Stimulated activated CD4-positive, alpha-beta T cell treated with anti-CD3 and anti-CD28 coated beads, Interleukin-15, amount 100 ng/mL, for 48 hours (primary cell): Measurements from ENCODE around the gene ATP2C2.
"Not testable (repeated sequence)": the region's sequence is repeated elsewhere in the genome, so short reads cannot be mapped to it uniquely, and the experiment has no call there.

Experiments used
- DNase-seq, 2 donors: peaks; one replicate each; pipeline ENCODE4 v3.0.0-alpha.2; 2020; ENCODE audit warnings: low read depth in 2 of 2

ATP2C2 gene

DNA sequence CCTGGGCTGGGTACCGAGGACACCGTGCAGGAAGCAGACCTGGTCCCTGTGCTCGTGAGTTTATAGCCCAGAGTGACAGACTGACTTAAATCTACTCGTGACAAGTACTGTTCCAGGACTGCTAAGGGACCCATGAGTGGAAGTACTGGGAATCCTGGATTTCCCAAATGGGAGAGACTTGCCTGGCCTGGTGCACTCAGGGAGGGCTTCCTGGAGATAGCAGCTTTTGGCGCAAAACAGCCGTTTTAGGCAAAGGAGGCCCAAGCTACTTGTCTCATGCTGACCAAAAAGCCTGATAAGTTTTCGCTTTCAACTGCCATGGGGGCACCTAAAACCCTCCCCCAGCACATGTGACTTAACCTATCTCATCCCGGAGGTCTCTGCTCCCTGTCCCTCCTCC lies 51.4 kb downstream of the ATP2C2 start:
- DNase-seq: no peak

DNA sequence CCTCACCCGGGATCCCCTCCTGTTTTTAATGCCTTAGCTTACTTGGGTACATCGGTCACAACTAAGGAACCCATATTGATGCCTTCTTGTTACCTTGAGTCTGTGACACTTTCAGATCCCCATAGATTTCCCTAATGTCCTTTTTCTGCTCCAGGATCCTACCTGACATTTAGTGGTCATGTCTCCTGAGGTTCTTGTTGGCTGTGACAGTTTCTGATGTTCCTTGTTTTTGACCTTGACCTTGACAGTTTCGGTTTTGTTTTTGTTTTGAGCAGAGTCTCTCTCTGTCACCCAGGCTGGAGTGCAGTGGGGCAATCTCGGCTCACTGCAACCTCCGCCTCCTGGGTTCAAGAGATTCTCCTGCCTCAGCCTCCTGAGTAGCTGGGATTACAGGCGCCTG lies 52.2 kb downstream of the ATP2C2 start:
- not testable (repeated sequence) for DNase-seq

DNA sequence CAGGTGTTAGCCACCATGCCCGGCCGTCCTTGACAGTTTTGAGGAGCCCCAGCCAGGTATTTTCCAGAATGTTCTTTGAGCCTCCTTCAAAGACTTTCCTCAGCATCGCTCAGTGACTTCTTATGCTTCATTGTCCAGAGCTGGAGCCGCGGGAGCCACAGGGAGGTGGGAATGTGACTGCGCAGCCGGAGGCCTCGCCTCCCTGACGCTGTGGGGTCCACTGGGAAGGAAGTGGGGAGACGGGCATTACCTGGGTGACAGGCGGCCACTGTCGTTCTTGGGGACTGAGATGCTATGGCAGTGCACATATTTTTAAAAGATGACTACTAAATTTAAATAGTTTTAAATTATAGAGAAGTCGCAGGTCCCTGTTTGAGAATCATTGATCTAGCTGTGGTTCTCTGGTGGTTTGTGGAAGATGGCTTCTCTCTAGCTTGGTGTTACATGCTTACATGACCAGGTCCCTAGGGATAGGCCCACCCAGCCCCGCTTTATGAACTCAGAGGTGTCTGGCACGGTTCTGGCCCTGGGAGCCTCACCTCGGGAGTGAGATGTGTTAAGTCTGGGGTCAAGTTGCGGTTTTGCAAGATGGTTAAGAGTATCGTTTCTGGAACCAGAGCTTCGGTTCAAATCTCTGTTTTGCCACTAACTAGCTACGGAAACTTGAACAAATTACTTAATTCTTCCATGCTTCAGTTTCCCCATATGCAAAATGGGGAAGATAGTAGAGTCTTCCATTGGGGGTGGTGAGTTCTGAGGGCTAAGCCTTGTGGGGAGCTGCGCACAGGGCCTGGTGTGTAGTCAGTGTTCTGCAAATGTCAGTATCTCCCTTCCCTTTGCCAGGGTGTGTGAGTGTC lies 53.0 kb downstream of the ATP2C2 start:
- no peak for DNase-seq

GRCh38 chr16:84421938-84422220 lies 53.5 kb downstream of the ATP2C2 start:
- no peak for DNase-seq

DNA sequence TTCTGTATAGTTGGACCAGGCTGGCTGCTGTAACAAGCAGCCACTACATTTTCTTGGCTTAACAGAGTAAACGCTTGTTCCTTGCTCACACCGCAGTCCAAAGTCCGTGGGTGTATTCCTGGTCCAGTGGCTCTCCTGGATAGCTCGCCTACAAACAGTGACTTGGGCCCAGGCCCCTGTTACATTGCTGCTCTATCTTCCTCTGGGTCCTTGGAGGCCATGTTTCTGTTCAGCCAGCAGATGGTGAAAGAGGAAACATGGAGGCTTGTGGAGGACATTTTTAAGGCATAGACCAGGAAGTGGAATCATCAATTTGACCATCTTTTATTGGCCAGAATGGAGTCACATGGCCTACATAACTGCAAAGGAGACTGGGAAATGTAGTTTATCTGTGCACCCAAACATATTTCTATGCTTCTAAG lies 55.1 kb downstream of the ATP2C2 start:
- DNase-seq: no peak

DNA sequence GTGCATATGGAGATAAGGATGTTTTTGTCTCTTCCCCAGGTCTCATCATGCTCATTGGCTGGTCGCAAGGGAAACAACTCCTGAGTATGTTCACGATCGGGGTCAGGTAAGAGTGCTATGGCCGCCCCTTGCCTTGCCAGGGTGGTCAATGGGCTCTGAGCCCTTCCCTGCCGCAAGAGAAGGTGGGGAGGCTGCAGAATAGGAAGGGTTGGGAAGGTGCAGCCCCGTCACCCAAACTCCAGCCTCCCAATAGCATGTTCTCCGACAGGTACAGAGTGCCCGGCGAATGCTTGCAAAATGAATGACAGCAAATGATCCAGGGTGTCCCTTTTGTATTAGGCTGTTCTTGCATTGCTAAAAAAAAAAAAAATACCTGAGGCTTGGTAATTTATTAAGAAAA lies 57.4 kb downstream of the ATP2C2 start:
- DNase-seq: no peak

- no peak for DNase-seq
These were observed 58.5 kb downstream of the ATP2C2 start for GRCh38 chr16:84426804-84427203.

DNA sequence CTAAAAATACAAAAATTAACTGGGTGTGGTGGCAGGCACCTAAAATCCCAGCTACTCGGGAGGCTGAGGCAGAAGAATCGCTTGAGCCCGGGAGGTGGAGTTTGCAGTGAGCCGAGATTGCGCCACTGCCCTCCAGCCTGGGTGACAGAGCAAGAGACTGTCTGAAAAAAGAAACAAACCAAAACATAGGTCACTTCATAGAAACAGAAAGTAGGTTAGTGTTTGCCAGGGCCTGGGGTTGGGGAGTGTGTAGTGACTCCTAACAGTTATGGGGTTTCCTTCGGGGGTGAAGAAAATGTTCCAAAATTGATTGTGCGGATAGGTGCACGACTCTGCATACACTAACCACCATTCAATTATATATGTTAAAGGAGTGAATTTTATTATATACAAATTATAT lies 59.2 kb downstream of the ATP2C2 start:
- no peak for DNase-seq

DNA sequence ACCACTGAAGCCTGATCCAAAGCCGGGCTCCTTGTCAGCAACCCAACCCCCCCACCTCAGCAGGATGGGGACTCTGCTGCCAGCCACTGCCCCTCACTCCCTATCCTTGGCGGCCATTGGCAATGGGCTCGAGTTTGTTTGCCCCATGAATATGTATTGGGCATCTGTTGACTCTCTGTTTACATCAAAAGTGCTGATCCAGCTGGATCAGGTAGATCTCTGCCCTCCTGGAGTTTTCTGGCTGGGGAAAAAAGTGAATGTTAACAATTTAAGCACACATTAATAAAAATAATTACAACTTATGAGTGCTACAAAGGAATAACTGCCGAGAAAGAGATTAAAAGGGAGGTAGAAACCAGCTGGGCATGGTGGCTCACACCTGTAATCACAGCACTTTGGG lies 62.5 kb downstream of the ATP2C2 start:
- no peak for DNase-seq

DNA sequence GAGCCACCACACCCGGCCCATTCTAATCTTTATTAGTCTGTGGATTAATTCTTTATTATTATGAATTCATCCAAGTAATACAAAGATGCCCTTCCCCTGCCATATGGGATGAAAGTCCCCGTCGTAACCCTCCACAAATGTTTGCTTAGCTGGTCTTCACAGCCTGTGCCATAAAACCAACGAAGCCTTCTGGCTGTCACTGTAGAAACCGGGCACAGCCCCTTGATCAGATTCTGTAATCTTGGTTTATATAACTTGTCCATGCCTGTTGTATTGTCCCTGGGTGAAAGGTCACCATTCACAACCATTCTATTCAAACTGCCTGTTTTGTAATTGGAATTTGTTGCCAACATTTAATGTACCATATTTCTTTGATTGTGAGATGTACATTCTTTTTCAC lies 66.5 kb downstream of the ATP2C2 start:
- no peak for DNase-seq

GRCh38 chr16:84436196-84436595 lies 67.9 kb downstream of the ATP2C2 start:
- no peak for DNase-seq

GRCh38 chr16:84438971-84439696 lies 70.8 kb downstream of the ATP2C2 start:
- DNase-seq: no peak

- no peak for DNase-seq
These were observed 74.2 kb downstream of the ATP2C2 start for GRCh38 chr16:84442416-84443145.

DNA sequence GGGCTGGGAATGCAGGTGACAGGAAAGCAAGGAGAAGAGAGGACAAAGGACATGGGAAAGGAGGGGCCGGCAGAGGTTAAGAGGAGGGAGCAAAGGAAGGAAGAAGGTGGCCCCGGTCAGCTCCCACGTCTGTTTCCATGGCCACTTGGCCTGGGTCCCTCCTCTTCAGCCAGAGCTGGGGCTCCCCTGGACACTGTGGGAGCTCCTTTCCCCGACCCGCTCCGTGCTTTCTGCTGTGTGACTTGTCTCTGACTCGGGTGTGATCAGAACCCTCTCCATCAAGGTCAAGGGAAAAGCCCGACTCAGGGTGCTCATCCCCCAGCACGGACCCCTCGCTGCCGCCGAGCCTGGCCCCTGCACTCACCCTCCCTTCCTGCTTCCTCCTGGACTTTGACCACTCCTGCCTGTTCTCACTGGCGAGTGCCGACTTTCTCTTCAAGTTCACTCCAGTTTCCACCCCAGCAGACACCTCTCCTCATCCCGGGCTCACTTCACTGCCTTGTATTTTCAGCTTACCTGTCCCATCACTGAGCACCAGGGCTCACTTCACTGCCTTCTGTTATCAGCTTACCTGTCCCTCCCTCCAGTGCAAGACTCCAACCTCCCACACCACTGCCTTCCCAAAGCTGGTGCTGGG lies 74.9 kb downstream of the ATP2C2 start:
- DNase-seq: no peak

DNA sequence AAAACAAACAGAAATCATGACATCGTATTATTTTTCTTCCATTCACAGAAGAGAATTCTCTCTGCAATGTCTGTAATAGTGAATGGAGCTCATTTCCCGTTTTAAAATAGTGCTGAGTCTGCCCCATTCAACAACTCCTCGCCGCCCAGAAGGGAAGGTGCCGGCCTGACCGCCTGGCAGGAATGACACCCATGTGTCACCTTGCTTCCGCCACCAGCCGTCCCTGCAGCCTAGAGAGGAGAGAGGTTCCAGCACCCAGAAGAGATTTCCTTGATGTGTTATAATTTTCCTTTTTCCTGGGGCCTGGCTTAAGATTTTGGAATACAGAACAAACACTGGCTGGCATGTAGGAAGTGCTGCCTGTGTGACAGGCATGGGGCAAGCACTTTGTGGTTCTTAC lies 76.1 kb downstream of the ATP2C2 start:
- DNase-seq: no peak

GRCh38 chr16:84446084-84446483 lies 77.7 kb downstream of the ATP2C2 start:
- no peak for DNase-seq

DNA sequence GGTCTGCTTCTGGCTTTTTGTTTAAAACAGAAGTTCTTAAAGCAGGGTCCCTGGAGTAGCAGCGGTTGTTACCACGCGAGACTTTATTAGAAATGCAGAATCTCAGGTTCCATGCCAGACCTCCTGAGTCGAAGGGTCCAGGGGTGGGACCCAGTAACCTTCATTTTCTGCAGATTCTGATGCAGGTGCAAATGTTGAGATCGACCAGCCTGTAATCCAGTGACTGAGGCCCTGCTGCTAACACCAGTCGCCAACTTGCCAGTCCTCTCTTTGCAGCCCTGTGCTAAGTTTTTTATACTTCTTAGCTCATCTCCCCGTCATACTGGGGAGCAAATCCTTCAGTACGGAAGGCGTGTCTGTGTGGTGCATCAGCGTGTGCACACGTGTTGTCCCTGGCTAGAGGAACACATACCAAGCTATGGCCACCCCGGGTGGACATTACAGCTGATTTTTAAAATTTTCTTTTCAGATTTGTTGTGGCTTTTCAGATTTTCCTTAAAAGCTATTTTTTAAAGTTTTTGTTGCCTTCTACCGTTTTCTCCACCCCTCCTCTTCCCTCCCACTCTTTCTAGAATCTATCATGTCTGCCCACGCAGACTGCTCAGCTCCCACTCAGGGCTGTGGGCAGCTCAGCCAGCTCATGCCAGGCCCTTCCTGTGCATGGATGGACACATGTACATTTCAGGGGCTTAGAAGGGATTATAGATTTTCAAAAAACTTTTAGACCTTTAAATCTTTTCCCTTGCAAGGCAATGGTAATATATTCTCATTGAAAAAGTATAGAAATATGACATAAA lies 78.5 kb downstream of the ATP2C2 start:
- no peak for DNase-seq

GRCh38 chr16:84448444-84448843 lies 80.1 kb downstream of the ATP2C2 start:
- DNase-seq: no peak

DNA sequence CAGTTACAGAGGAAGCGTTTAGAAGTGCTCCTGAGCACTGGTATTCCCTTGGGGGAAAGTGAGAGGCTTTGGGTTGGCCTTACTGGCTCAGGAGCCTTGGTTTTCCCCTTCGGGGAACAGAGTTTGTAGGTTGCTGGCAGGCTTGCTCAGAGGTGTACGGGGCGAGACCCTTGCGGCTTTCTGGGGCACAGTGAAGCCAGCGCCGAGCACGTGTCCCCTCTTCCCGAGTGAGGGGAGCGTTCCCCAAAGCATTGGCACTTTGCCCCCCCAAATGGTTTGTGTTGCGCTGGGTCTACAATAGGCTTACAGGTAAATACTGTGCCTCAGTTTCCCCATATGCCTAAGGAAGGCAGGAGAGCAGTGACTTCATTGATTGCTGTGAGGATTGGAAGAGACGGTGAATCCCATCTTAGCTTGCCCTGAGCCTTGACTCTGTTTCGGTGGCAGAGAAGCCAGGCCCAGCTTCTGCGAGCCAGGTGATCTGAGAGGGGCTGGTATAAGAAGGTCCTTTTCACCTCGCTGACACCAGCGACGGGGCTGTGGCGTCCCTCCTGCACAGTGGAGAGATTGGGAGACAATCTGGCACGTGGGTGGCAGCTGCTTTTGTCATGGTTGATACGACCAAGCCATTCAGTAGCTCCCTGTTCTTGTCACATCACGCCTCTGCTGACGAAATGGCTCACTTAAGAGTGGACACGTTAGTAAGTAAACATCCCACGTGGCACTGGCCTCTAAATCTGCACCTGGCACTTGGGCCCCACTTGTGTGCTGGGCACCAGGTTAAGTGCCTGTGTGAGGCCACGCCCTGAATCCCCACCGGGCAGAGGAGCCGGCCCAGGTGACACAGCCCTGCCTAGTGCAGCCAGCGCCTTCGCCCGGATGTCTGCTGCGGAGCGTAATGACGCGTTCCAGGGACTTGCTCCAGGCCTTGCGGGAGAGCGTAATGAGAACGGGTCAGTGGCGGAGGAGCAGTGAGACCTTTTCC lies 81.1 kb downstream of the ATP2C2 start:
- no peak for DNase-seq

GRCh38 chr16:84450176-84450865 lies 82.0 kb downstream of the ATP2C2 start:
- no peak for DNase-seq
